ENCODE data around the gene UBE2J2.

- TF ChIP-seq, protein P1, sequence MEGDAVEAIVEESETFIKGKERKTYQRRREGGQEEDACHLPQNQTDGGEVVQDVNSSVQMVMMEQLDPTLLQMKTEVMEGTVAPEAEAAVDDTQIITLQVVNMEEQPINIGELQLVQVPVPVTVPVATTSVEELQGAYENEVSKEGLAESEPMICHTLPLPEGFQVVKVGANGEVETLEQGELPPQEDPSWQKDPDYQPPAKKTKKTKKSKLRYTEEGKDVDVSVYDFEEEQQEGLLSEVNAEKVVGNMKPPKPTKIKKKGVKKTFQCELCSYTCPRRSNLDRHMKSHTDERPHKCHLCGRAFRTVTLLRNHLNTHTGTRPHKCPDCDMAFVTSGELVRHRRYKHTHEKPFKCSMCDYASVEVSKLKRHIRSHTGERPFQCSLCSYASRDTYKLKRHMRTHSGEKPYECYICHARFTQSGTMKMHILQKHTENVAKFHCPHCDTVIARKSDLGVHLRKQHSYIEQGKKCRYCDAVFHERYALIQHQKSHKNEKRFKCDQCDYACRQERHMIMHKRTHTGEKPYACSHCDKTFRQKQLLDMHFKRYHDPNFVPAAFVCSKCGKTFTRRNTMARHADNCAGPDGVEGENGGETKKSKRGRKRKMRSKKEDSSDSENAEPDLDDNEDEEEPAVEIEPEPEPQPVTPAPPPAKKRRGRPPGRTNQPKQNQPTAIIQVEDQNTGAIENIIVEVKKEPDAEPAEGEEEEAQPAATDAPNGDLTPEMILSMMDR (IDR thresholded peaks at IDR 0.05), result no peak
- TF ChIP-seq POLR2A (IDR thresholded peaks at IDR 0.05), result no peak
Measured at GRCh38 chr1:1240822-1241587, 32.6 kb downstream of the UBE2J2 start.

Measured in body of pancreas (tissue), 4 donors.